GM18861 (cell line): ENCODE measurements around the gene GIGYF2.

Source experiments
- ATAC-seq: cut with Tn5 transposase; IDR thresholded peaks from one replicate; pipeline ENCODE4 v1.9.1; 2021; ENCODE audit not compliant: unreplicated experiment

The GIGYF2 gene

DNA sequence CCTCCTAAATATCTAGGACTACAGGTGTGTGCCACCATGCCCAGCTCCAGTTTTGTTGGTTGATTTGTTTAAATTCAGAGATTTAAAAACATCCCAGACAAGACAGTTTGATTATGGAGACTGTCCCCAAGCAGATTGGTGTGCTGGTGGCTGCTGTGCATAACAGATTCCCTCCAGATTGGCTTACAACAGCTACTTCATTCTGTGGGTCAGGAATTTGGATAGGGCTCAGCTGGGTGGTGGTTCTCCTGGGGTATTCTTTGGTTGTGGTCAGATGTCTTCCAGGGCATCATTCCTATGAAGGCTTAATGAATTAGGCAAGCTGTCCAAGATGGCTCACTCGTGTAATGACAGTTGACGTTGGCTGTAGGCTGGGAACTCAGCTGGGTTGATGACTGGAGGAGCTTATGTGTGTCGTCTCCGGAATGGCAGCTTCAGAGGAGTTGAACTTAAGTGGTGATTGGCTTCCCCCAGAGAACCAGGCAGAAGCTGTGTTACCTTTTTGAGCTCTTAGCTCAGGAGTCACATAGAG, 162.3 kb downstream of the GIGYF2 start:
- ATAC-seq: no peak

DNA sequence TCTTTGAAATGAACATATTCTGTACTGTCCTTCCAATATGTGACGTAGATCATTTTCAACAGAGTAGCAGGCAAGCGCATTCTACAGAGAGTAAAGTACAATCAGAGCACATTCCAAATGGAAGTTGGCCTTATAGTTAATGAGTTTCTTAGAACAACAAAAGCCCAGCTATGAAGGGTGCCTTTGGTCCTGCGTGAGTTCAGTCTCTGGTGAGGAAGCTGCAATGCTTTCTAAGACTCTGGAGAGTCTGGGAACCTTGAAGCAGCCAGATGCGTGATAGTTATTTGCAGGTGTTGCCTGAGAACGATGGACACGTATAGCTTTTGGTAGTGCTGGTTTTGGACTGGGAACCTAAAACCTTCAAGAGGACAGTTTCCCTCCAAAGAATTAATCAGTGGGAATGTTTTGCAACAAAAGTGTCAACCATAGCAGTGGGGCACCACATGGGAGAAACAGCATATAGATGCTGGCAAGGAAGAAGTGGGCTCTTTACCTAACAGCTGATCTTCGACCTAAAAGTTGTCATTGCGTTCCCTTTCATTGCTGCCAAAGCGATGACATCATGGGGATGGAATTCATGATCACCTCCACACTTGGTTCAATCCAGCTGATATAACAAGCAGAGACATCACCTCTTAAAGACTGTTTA, 163.6 kb downstream of the GIGYF2 start:
- no peak for ATAC-seq

DNA sequence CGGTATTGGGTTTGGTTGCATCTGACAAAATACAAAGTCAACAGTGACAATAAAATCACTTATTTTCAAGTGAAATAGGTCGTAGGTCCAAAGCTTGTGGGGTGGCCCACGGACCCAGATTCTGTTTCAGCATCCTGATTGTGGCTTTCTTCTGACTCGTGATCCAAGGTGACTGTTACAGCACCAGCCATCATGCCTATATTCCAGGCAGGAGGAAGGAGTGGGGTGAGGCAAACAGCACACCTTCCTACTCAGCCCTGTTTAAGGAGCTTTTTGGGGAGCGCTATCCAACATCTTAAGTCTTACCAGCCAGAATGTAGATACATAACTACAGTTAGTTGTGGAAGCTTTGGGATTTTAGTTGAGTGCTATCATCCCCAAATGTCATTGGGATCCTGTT, 164.2 kb downstream of the GIGYF2 start:
- ATAC-seq: no peak

DNA sequence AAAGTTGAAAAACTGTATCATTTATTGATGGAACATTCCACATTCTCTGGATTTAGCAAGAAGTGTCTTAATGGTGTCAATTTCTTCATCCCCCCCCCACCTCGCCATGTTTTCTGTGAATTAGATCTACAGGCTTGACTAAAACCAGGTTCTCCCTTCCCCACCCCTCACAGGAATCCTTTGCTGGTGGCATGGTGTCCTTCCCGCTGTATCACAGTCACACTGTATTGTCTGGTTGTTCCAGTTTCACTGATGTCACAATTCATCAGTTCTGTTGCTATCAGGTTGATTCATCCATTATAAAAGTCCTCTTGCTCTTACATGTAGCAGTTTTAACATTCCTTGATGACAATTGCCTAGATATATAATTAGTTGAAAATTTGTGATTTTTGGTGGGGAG, 166.9 kb downstream of the GIGYF2 start:
- no peak for ATAC-seq

DNA sequence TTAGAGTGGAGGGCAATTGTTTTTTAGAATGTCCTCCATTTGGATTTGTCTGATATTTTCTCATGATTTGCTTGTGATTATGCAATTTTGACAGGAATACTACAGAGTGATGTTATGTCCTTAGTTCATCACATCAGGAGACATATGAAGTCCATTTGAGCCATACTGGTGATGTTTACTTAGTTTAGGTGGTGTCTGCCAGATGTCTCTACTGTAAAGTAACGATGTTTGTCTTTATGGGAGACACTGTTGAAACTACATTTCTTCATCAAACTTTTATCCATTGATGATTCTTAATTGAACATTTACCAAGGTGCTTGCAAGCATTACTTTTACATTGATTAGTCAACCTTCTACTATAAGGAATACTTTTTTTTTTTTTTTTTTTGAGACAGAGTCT, 168.0 kb downstream of the GIGYF2 start:
- ATAC-seq: no peak

DNA sequence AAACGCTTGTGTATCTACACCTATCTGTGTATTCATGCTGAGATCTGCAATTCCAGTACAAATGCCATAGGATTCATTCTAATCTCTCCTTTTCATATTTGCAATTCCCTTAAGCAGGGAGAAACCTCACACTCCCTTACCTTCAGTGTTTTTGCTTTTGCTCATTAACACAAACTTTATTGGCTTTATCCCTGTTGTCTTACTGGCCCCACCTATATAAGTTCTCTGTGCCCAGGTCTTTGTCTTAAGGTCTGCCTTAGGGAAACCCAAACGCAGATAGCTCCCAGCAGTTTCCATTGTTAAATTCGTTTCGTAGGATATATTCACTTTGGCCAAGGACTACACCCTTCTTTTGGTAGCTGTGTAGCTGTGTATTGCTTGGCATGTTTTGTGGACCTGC, 169.0 kb downstream of the GIGYF2 start:
- ATAC-seq: no peak

DNA sequence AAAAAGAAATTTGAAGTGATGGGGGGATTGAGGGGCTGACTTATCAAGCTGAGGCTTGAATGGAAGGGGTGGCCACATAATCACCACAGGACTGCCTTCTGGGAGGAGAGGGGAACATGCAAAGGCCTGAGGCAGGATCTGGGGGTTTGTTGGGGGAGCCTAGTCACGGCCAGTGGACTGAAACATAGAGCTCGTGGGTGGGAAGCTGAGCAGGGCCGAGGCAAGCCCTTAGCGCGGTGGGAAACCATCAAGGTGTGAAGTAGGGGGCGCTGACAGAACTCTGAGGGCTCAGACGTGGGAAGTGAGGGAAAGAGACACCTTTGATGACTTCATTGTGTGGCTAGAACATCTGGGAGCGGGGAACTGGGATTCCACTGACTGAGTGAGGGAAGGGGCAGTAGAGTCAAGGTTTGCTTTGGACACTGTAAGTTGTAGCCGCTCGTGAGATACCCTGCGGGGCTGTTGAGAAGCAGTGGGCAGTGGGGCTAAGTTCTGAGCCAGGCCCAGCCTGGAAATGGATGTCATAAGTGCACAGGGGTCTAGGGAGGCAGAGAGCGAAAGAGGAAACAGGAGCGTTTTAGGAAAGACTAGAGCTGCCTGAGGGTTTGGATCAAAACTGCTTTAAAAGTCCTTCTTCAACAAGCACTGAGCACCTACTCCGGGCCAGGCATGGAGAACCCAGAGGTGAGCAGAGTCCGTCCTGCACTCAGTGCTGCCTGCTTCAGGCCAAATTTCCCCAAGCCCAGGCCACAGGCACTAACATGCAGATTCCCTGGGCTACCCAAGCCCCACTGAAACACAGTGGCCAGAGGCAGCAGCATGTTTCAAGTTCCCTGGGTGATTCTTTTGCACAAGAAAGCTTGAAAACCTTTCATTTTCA, 172.2 kb downstream of the GIGYF2 start:
- ATAC-seq: no peak

DNA sequence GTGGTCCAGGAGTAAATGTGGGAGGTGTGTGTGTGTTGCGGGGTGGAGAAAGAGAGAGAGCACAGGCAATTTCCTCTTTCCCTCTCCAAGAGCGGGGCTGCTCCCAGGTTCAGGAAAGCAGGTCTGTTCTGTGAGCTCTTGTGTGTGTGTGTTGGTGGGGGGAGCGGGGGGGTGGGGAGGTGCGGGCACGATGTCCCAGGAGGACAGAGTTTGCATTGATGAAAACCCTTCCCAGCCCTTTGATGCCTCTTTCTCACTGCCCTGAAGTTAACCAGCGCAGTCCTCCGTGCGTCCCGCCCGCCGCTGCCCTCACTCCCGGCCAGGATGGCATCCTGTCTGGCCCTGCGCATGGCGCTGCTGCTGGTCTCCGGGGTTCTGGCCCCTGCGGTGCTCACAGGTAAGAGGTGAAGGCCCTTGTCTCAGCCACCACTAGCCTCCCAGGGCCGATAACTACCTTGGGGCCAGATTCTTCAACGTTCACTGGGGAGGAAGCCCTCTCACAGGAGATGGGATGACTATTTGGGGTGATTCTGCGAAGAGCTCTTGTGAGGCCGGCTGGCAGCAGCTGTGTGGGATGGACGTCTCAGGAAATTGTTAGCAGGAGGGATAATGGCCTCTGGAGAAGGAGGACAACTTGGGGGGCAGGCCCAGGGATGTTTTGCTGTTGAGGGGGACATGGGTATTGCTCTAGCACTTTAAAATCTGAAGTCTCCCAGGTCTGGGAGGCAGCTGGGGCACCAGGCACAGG, 173.1 kb downstream of the GIGYF2 start, which contains the start of gene SNORC:
TSS of gene SNORC (plus strand) at position 247 of the 748 bp plus-strand sequence. CDS start at position 325, 78 bp downstream.
- no peak for ATAC-seq

DNA sequence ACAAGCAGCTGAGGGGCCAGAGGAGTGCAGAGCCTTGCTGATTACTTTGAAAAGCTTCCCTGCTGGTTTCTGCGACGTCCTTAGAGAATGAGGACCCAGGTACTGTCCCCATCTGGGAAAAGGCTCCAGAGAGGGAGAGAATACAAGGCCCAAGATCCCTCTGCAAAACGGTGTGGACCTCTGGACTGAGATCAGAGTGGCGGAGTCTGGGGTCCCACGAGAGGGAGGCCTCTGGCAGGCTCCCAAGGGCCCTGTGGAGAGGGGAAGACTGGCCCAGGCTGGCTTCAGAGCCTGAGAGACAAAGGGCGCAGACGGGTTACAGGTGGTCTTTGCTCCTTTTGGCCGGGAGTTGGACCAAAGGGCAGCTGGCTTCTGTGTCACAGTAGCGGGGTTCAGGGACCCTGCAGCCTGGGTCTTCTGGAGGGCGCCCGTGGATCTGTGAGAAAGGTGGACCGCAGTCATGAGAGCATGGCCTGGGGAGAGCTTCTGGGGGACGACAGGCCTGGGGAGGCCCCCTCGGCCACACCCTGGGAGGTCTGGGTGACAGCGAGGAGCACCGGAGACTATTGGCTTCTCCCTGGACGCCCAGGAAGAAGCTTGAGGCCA, 173.7 kb downstream of the GIGYF2 start:
- ATAC-seq: no peak

DNA sequence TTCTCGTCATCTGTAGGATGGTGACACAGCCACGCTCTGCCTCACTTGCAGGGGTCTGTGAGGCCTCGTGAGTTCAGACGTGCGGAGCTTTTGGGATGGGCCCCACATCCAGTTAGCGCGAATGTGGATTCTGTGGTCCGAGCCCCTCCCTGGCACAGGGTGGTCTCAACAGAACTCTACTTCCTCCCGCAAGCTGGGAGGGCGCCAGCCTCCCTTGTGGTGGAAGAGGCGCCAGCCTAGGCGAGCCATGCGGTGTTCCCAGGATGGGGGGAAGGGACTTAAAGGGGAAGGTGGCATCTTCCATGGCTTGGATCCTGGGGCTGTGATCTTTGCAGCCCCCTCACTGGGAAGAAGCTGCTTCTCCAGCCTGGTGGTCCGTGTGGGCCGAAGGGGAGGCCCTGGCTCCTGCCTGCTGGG, 174.3 kb downstream of the GIGYF2 start:
- no peak for ATAC-seq

DNA sequence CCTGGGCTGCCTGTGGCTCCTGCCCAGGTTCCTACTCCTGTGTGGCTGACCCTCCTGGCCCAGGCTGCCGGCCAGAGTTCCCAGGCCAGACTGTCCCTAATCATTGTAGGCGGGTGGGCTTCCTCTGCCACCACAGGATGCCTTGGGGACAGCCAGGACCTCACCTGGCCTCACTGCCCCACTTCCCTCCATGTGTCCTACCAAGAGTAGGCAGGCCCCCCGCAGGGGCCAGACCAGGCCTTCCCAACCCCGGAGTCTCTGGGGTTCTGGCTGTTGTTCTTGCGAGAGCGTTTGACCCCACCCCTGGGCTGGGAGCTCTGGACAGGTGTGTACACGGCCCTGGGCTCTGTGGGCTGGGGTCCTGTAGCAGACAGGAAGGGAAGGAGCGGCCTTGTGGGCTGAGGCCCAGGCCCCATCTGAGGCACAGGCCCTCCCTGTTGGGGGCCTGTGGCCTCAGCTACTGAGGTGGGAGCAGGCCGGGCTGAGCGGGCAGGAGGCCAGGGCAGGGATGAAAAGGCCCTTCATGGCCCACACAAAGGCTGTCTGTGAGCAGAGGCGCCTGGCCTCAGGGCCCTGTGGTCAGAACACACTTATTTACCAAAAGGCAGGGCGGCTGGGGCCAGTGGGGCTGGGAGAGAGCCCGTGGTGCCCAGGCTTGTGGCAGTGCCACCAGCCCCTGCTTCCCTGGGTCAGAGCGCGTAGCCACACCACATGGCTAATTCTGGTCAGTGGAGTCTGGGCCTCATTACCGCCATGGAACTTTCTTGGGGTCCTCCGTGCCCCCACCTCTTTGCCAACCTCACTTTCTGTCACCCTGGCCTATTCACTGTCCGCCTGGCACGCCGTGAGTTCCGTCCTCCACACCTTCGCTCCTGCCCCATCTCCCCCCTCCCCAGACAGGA, 175.0 kb downstream of the GIGYF2 start:
- no peak for ATAC-seq

DNA sequence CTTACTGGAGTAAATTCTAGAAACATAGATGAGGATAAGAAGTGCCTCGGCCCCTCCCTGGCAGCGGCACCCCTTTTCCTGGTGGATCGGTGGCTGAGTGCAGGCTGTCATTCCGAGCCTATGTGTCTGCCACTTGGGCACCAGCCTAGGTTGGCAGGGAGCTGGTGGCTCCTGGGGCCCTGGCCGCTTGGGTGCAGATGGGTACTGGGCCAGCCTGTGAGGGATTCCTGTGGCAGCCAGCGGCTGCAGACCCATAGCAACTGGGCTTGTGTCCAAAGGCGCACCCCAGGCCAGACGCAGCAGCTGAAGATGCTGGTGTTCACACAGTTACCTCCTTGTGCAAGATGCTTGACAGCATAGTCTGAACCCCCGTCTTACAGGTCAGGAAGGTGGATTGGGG, 175.7 kb downstream of the GIGYF2 start:
- no peak for ATAC-seq

DNA sequence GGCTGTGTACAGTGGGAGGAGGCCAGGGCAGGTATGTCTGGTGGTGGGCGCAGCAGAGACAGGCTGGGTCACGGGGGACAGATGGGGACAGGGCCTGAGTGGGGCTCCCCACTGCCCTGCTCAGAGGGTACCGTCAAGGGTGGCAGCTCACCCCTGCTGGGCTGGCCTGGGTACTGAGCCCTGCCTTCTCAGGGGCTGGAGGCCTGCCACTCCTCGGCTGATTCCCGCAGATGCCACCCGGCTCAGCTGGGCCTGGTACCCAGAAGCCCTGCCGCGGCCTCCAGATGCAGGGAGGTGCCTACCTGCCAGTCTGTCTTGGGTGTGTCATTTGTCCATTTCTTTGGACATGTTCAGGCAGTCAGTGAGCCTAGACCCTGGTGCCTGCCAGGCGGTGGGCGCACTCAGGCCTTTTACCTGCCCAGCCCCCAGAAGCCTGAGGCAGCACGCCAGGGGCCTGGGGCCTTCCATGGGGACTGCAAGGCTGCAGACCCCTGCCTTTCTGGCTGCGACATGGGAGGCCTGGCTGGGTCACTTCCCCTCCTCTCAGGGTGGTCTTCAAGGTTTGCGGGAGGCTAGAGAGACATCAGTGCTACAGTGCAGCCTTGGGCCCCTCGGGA, 176.3 kb downstream of the GIGYF2 start:
- no peak for ATAC-seq

DNA sequence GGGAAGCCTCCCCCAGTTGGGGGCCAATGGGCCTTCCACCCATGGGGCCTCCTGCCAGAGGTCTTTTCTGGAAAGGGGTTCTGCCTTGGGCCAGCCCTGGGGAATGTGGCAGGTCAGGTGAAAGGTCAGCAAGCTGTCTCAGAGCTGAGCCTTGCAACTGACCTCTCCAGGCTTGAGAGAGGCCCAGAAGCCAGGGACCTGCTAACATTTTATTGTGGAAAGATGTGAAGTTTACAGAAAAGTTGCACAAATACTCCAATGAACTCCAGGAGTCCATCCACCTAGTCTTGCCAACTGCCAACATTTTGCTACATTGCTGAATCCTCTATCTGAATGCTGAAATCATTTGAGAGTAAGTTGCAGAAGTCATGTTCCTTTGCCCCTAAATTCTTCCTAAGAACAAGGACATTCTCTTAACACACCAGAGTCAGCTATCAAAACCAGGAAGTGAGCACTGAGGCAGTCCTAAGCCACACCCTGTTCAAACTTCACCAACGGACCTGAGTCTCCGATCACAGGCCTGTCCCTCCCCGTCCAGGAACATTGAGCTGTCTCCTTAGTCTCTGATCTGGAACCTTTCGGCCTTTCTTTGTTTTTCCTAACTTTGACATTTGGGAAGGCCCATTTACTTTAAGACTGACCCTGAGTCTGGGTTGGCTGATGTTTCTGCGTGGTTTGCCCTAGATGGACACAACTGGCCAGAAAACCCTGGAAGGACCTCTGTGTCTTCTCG, 176.9 kb downstream of the GIGYF2 start:
- ATAC-seq: no peak

DNA sequence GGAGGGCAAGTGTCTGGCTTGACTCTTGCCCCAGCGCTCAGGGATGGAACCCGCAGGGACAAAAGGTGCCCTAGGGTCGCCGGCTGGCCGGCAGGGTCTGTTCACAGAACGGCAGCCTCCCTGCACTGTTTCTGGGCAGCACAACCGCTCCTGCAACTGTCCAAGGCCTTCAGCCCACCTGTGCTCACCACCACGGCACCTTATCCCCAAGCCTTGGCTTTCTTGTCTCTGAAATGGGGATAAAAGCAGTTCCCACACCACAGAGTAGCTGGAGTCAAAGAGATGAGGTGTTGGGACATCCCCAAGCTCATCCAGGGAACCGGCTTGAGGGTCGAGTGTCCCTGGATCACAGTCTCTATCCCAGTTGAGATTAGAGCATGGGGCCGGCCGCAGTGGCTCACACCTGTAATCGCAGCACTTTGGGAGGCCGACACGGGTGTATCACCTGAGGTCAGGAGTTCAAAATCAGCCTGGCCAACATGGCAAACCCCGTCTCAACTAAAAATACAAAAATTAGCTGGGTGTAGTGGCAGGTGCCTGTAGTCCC, 177.6 kb downstream of the GIGYF2 start:
- ATAC-seq: no peak

DNA sequence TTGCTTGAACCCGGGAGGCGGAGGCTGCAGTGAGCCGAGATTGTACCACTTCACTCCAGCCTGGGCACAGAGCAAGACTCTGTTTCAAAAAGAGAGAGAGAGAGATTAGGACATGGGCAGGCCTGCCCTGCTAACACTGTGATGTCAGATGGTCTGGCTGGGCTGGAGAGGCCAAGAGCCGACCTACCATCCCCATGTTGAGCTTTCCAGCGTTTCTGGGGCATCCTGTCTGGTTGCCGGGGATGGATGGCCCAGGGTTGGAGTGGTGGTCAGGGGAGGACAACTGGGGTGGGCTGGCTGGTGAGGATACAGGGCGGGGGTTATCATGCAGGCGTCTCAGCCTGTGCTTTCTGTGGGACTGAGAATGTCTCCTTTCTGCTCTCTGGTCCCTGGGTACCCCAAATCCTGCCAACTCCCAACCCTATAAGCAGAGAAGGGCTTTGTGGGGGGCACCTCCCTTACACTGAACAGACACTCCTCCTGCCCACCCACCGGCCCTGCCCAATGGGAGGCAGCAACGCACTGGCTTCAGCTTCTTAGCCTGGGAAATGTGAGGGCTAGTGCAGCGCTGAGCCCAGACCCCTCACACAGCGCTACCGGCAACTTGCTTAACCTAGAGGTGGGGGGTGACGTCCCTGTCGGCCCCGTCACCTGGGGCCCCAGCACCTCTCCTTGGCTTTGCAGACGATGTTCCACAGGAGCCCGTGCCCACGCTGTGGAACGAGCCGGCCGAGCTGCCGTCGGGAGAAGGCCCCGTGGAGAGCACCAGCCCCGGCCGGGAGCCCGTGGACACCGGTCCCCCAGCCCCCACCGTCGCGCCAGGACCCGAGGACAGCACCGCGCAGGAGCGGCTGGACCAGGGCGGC, 178.4 kb downstream of the GIGYF2 start:
- ATAC-seq: no peak

DNA sequence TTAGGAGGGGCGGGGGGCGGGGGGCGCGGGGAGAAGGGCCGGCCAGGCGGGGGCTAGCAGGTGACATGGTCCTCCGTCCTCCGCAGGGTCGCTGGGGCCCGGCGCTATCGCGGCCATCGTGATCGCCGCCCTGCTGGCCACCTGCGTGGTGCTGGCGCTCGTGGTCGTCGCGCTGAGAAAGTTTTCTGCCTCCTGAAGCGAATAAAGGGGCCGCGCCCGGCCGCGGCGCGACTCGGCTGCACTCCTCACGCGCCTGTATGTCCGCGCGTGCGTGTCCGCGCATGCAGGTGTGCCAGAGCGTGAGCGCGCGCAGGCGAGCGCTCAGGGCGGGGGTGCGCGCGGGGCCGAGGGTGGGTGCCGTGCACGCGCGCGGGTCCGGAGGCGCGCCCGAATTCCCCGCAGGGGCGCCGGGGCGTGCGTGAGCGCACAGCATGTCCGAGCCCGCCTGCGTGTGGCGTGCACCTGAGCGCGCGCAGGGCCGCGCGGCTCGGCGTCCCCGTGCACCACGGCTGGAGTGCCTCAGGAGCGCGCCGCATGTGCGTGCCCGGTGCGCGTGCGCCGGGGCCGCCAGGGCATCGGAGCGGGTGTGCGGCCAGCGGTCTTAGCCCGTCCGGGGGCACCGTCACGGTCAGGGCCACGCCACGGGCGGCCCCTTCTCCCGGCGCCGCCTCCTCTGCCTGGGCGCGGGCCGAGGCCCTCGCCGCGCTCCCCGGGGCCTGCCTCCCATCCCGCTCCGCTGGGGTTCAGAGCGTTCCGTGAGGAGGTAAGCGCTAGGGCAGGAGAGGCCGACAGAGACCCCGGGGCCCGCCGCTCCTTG, 179.2 kb downstream of the GIGYF2 start:
- ATAC-seq: no peak
